Upper lobe of right lung (tissue), 1 donor: ENCODE data around the gene TEAD1. TPM values are rescaled to one million over a fixed set of nuclear protein-coding genes. Genes with fewer than 3 reads are reported as not detected.

Experiments used
- ATAC-seq: fragments of 200-7000 bp; cut with Tn5 transposase; one replicate; pipeline ENCODE4 v1.9.1; 2020; ENCODE audit warnings: mild to moderate bottlenecking, moderate library complexity
- DNase-seq: peaks from one replicate; pipeline ENCODE4 v3.0.0-alpha.2; 2020
- H3K27ac ChIP-seq: fragments of 200-600 bp; one replicate; pipeline ENCODE4 v1.8.0; 2022
- H3K27me3 ChIP-seq: fragments of 200-600 bp; one replicate; pipeline ENCODE4 v1.8.0; 2022; ENCODE audit warnings: mild to moderate bottlenecking
- H3K36me3 ChIP-seq: fragments of 200-600 bp; one replicate; pipeline ENCODE4 v1.8.0; 2022
- H3K4me1 ChIP-seq: fragments of 200-600 bp; one replicate; pipeline ENCODE4 v1.8.0; 2022
- H3K4me3 ChIP-seq: fragments of 200-600 bp; one replicate; pipeline ENCODE4 v1.8.0; 2022; ENCODE audit warnings: mild to moderate bottlenecking
- H3K9me3 ChIP-seq: fragments of 200-600 bp; one replicate; pipeline ENCODE4 v1.8.0; 2022
- intact Hi-C: fragments of 100-400 bp; cut with DNase I; formaldehyde crosslinking; loops from one replicate; pipeline ENCODE4 v1.11.0; 2022
- total RNA-seq: library from RNA; stranded (reverse); fragmentation: NEBNext Ultra II Directional; extraction: Animal tissue kit (Norgen Biotek cat#: 25700); gene quantifications from one replicate; pipeline ENCODE4 v1.2.1, GENCODE V29; 2021
- TF ChIP-seq, protein P1 (sequence below): fragments of 200-600 bp; IDR thresholded peaks from one replicate; pipeline ENCODE4 v1.8.0; 2022; ENCODE audit warnings: antibody characterized with exemption
- donor health status: DM: no; HTN: yes; CAD: no; lungs with severe emphysema.

The TEAD1 gene
- total RNA-seq, 1 donor from 2014 or later: 72.3 TPM

DNA sequence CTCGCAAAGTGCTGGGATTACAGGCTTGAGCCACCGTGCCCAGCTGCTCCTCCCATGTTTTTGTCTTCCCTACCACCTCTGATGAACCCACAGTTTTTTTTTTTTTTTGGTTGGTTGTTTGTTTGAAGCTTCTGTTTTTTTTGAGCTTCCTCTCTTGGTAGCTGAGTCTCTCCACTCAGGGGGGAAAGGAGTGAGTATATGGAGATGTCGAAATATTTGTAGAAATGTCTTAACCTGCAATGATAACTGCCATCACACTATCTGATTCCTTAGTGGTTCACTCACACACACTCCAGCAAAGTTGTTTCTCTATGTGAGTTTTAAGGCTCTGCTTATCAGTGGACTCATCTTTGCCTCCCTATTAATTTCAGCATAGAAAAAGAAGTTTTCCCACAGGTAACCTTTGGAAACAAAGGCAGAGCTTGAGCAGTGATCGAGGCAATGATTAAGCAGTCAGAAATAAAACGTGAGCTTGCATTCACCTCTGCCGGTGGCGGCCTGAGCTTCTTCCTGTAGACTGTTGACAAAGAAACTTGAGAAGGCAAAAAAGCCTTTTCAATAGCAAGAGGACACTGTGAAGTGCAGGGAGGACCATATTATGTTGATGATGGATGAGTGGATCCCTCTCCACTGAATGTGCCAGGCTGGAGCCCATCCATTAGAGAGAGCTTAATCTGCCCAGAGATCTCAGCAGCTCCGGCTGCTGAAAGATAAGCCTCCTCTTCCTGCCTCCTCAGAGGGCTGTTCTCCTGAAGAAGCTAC is 305.9 kb downstream of the TEAD1 start:
- Histone ChIP-seq H3K36me3 (no peaks in the 10 kb centered on the region), H3K9me3 (no peaks in the 10 kb centered on the region), H3K27me3 (peaks cover 4% of the 10 kb centered on the region), H3K4me3 (no peak overlapping the region), H3K27ac (no peak overlapping the region), H3K4me1 (no peaks in the 10 kb centered on the region)
- TF ChIP-seq, protein P1, sequence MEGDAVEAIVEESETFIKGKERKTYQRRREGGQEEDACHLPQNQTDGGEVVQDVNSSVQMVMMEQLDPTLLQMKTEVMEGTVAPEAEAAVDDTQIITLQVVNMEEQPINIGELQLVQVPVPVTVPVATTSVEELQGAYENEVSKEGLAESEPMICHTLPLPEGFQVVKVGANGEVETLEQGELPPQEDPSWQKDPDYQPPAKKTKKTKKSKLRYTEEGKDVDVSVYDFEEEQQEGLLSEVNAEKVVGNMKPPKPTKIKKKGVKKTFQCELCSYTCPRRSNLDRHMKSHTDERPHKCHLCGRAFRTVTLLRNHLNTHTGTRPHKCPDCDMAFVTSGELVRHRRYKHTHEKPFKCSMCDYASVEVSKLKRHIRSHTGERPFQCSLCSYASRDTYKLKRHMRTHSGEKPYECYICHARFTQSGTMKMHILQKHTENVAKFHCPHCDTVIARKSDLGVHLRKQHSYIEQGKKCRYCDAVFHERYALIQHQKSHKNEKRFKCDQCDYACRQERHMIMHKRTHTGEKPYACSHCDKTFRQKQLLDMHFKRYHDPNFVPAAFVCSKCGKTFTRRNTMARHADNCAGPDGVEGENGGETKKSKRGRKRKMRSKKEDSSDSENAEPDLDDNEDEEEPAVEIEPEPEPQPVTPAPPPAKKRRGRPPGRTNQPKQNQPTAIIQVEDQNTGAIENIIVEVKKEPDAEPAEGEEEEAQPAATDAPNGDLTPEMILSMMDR: no peak
- intact Hi-C loops: no loop called here
- no peak for DNase-seq
- ATAC-seq: no peak

DNA sequence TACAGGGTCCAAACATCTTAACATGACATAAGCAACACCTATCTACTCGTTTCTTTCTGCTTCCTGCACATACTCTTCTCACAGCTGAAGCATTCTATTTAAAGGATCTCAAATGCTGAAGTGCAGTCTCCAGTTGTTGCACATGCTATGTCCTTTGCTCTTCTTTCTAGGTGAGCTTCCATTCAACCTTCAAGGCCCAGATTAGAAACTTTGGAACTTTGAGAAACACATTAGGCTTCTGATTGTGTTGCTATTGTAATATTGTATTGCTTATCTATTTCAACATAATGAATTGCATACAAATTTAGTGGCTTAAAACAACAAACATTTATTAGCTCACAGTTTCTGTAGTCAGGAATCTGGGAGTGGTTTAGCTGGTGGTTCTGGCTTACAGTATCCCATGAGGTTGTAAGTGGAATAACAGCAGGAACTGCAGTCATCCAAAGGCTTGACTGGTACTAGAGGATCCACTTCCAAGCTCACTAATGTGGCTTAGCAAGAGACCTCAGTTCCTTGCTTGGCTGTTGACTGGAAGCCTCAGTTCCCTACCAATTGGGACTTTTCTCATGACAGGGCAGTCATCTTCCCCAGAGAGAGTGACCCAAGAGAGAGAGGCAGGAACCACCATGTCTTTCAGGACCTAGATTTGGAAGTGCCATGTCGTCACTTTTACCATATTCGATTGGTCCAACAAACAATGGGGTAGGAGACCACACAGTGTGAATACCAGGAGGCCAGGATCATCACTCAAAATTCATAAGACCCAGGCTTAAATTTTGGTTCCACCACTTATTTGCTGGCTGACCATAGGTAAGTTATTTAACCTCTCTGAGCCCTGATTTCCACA is 307.7 kb downstream of the TEAD1 start:
- no peaks in the 10 kb centered on the region for H3K36me3 ChIP-seq
- DNase-seq (no peak), ATAC-seq (peak; percentile 42)
- no peaks in the 10 kb centered on the region for H3K9me3 ChIP-seq
- H3K4me1 ChIP-seq: no peaks in the 10 kb centered on the region
- peaks cover 4% of the 10 kb centered on the region for H3K27me3 ChIP-seq
- no peak overlapping the region for H3K4me3 ChIP-seq
- H3K27ac ChIP-seq: no peak overlapping the region
- TF ChIP-seq, protein P1: no peak
- intact Hi-C loops: no loop called here

DNA sequence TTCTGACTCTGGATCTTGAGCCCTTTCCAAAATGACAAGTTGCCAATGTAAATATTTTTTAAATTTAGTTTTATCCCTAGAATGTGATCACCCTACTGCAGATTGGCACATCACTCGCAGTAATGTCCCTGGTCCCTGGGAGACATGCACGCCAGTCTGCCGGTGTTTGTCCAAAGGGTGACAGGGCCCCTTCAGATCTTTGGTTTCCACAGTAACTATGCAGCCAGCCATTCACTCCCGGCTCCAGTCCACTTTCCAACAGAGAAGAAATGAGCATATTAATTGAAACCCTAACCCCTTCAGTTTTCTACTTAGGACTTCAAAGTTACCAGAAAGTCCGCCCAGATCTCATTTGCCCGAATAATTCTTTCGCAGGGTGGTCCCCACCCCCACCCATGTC is 309.1 kb downstream of the TEAD1 start:
- intact Hi-C loops: no loop called here
- Histone ChIP-seq H3K4me1 (no peaks in the 10 kb centered on the region), H3K4me3 (no peak overlapping the region), H3K9me3 (no peaks in the 10 kb centered on the region), H3K36me3 (no peaks in the 10 kb centered on the region), H3K27me3 (no peaks in the 10 kb centered on the region), H3K27ac (no peak overlapping the region)
- ATAC-seq (no peak), DNase-seq (no peak)
- TF ChIP-seq, protein P1: no peak

DNA sequence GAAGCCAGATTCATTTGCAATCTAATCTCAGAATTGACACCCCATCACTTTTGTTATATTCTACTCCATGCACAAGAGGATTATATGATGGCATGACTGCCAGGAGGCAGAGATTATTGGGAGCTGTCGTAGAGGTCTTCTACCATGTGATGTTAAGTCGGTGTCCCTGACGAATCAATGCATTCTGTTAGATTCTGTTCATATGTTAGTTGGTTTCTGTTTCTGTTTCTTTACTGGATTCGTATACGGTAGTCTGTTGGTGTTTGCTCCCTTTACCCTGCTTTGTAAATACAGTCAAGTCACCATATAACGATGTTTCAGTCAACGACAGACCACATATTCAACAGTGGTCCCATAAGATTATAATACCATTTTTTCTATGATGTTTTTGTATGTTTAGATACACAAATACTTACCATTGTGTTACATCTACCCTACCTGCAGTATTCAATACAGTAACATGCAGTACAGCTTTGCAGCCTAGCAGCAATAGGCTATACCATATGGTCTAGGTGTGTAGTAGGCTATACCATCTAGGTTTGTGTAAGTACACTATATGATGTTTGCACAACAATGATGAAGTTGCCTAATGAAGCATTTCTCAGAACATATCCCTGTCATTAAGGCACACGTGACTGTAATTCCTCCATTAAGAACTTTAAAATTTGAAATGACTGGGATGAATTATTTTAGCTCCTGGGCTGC is 312.1 kb downstream of the TEAD1 start:
- intact Hi-C loops: no loop called here
- TF ChIP-seq, protein P1: no peak
- ATAC-seq (no peak), DNase-seq (no peak)
- Histone ChIP-seq H3K27me3 (no peaks in the 10 kb centered on the region), H3K36me3 (no peaks in the 10 kb centered on the region), H3K4me3 (no peak overlapping the region), H3K27ac (no peak overlapping the region), H3K4me1 (no peaks in the 10 kb centered on the region), H3K9me3 (no peaks in the 10 kb centered on the region)

DNA sequence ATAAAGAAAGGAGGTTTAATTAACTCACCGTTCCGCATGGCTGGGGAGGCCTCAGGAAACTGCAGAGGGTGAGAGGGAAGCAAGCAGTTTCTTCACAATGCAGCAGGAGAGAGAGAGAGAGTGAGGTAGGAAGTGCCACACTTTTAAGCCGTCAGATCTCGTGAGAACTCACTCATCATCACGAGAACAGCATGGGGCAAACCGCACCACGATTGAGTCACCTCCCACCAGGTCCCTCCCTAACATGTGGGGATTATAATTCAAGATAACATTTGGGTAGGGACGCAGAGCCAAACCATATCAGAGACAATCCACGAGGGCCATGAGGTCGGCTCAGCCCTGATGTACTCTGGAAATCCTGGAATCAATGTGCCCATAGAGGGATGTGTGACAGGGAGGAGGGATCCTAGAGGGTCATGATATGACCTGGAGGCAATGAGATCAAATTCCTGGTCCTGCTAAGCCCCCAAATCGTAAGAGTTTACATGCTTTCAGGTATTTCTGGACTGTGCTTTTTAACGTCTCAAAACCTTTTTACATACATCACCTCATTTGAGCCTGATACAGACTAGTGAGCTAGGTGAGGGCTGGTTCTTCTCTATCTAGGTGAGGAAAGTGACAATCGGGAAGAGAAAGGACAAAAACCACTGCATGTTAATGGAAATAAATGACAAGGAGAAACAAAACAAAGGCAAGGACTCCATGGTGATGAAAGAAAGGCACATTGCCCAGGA is 315.4 kb downstream of the TEAD1 start:
- intact Hi-C loops: no loop called here
- ATAC-seq (no peak), DNase-seq (no peak)
- TF ChIP-seq, protein P1: no peak
- no peaks in the 10 kb centered on the region for H3K36me3 ChIP-seq
- H3K4me1 ChIP-seq: no peaks in the 10 kb centered on the region
- H3K27ac ChIP-seq: no peak overlapping the region
- no peaks in the 10 kb centered on the region for H3K27me3 ChIP-seq
- H3K9me3 ChIP-seq: no peaks in the 10 kb centered on the region
- H3K4me3 ChIP-seq: no peak overlapping the region
